Uterus (tissue), 2 donors: ENCODE data around the gene ARHGAP42.

ENCODE experiments used
- CTCF ChIP-seq, 4 experiments: fragments of 200-600 bp in 2 of 4; fragments of 450-650 bp in 2 of 4; sonication (generic) in 2 of 4; IDR thresholded peaks; one replicate each; pipeline ENCODE4 v1.5.1; 2016 to 2019; ENCODE audit warnings: antibody characterized with exemption in 4 of 4, mild to moderate bottlenecking in 2 of 4, moderate library complexity in 1 of 4
- POLR2A ChIP-seq, 2 donors: fragments of 450-650 bp; IDR thresholded peaks; one replicate each; pipeline ENCODE4 v1.6.1; 2016; ENCODE audit warnings: antibody characterized with exemption in 2 of 2, mild to moderate bottlenecking in 1 of 2, moderate library complexity in 1 of 2

GRCh38 chr11:100709233-100709957 lies 22.3 kb downstream of the ARHGAP42 start:
- TF ChIP-seq CTCF (IDR thresholded peaks at IDR 0.05) (no peak), POLR2A (IDR thresholded peaks at IDR 0.05) (no peak)
